ENCODE results near the gene ARHGAP5. TPM values are rescaled to one million over a fixed set of nuclear protein-coding genes. Genes with fewer than 3 reads are reported as not detected.

The ARHGAP5 gene
- total RNA-seq, 4 donors from 2014 or later: 189 to 365 (median 229) TPM

DNA sequence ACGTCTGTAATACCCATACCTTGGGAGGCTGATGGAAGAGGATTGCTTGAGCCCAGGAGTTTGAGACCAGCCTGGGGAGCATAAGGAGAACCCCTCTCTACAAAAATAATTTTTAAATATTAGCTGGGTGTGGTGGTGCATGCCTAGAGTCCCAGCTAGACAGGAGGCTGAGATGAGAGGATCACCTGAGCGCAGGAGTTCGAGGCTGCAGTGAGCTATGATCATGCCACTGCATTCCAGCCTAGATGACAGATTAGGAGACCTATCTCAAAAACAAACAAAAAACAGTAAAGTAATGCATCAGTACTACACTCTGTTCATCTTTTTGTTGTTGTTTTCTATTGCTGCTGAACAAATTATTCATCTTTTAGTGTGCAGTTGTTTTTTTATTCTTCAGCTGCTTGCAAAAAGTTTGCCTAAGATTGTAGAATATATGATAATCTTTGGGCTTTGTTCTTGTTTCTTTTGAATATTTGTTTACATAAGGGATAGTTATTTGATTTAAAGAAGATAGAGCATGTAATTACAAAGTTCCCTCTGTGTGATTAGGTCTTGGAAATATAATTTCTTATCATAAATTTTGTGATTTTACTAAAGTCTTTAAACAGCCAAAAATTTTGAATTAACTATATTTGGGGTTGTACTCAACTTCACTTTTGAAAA, 8.2 kb downstream of the ARHGAP5 start:
- Histone ChIP-seq H3K9me3 (no peaks in the 10 kb centered on the region), H3K27me3 (no peaks in the 10 kb centered on the region), H3K4me3 (replicated peaks in 1 of 3) (no peak overlapping the region), H3K36me3 (no peaks in the 10 kb centered on the region), H3K4me1 (peaks cover 22 to 31% of the 10 kb centered on the region in 2 donors), H3K27ac (no peak overlapping the region)
- 93 to 98% methylated on average over 3 of the region's 3 CpGs for WGBS, 2 donors
- no peak for TF ChIP-seq POLR2A (IDR thresholded peaks at IDR 0.05)
- TF ChIP-seq, protein P1, sequence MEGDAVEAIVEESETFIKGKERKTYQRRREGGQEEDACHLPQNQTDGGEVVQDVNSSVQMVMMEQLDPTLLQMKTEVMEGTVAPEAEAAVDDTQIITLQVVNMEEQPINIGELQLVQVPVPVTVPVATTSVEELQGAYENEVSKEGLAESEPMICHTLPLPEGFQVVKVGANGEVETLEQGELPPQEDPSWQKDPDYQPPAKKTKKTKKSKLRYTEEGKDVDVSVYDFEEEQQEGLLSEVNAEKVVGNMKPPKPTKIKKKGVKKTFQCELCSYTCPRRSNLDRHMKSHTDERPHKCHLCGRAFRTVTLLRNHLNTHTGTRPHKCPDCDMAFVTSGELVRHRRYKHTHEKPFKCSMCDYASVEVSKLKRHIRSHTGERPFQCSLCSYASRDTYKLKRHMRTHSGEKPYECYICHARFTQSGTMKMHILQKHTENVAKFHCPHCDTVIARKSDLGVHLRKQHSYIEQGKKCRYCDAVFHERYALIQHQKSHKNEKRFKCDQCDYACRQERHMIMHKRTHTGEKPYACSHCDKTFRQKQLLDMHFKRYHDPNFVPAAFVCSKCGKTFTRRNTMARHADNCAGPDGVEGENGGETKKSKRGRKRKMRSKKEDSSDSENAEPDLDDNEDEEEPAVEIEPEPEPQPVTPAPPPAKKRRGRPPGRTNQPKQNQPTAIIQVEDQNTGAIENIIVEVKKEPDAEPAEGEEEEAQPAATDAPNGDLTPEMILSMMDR (IDR thresholded peaks at IDR 0.05): no peak
- intact Hi-C loops (cut with DNase I): no loop called here
- no peak for DNase-seq

DNA sequence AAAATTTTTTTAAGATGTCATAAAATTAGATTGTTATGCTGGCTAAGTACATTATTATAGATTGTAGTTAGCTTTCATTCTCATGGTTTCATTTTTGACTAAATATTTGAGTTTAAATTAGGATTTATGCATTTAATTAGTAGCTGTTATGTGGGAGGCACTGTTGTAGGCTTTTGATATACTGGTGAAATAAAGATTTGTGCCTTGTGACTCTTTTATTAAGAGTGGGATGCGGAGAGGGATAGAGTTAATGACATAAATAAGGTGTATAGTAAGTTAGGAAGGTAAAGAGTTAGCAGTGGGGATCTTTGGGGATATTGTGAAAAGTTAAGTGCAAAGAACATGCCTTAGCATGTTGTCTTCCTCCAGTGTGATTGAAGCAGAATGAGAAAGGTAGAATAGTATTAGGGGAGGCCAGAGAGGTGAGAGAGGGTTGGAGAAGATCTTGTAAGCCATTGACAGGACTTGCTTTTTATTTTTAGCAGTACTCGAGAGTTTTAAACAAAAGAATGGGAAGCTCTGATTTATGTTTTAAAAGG, 8.8 kb downstream of the ARHGAP5 start:
- intact Hi-C loops (cut with DNase I): no loop called here
- TF ChIP-seq POLR2A (IDR thresholded peaks at IDR 0.05): no peak
- TF ChIP-seq, protein P1 (IDR thresholded peaks at IDR 0.05): no peak
- DNase-seq: no peak
- 75 to 77% methylated on average over 2 of the region's 2 CpGs for WGBS, 2 donors
- Histone ChIP-seq H3K36me3 (peaks cover under 1 to 2% of the 10 kb centered on the region in 2 donors), H3K27me3 (no peaks in the 10 kb centered on the region), H3K4me1 (peaks cover 22 to 31% of the 10 kb centered on the region in 2 donors), H3K4me3 (replicated peaks in 1 of 3) (no peak overlapping the region), H3K9me3 (no peaks in the 10 kb centered on the region), H3K27ac (no peak overlapping the region)

DNA sequence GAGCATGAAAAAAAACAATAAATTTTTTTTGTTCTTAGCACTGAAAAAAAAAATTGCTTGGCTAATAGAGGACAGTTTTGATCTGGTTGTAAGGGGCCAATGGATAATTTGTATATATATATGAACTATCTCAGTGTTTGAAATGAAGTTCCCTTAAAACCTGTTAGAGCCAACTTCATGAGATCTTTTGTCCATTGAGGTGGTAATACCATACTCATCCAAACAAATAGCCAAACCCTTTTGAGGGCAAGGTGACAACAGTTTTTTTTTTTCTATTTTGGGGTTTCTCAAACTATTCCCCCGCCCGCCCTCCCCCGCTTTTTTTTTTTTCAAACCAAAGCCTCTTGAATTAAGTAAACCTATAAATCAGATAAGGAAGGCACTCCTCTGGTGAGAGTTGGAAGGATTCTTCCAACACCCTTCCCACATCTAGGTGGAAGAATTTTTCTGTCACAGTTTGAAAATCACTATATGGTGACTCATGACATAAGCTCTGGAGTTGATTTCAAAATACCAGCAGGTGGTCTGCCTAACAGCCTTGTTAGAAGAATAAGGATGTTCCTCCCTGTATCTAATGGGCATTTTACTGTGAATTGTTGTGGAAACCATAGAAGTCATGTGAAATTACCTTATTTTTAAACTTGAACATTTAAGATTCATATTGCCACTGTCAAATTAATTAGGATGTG, 10.2 kb downstream of the ARHGAP5 start:
- 83 to 90% methylated on average over 3 of the region's 3 CpGs for WGBS, 2 donors
- no peak overlapping the region for H3K27ac ChIP-seq
- intact Hi-C loops (cut with DNase I): no loop called here

DNA sequence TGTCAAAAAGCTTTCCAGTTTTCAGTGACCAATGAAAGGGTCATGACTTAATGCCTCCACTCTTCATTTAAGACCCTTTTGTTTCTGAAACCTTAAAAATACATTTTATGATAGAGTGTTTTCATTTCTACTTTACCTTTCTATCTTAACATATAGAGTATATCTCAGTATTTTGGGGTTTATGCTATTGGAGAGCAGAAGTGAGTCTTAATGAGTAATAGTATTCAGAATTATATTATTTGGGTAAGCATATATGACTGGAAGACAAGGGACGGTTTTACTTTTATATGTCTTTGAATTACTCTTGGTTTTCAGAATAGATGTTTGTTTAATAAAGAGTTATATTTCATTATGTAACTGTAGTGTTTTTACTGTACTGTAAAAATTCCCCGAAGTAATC, 10.8 kb downstream of the ARHGAP5 start:
- intact Hi-C loops (cut with DNase I): no loop called here
- peaks cover 5 to 10% of the 10 kb centered on the region in 2 donors for H3K36me3 ChIP-seq
- H3K4me1 ChIP-seq: peaks cover 10 to 20% of the 10 kb centered on the region in 2 donors
- no peak overlapping the region for H3K27ac ChIP-seq
- 89 to 90% methylated on average over 2 of the region's 2 CpGs for WGBS, 2 donors
- H3K9me3 ChIP-seq: no peaks in the 10 kb centered on the region
- no peak for DNase-seq
- no peak overlapping the region for H3K4me3 ChIP-seq (replicated peaks in 1 of 3)
- TF ChIP-seq POLR2A (IDR thresholded peaks at IDR 0.05): no peak
- TF ChIP-seq, protein P1 (IDR thresholded peaks at IDR 0.05): no peak
- no peaks in the 10 kb centered on the region for H3K27me3 ChIP-seq

More for the DNA sequence above, 10.2 kb downstream of the ARHGAP5 start:
- Histone ChIP-seq H3K9me3 (no peaks in the 10 kb centered on the region), H3K36me3 (peaks cover 5 to 10% of the 10 kb centered on the region in 2 donors), H3K4me3 (replicated peaks in 1 of 3) (no peak overlapping the region), H3K27me3 (no peaks in the 10 kb centered on the region), H3K4me1 (peaks cover 16 to 26% of the 10 kb centered on the region in 2 donors)
- TF ChIP-seq, protein P1 (IDR thresholded peaks at IDR 0.05): no peak
- DNase-seq: no peak

DNA sequence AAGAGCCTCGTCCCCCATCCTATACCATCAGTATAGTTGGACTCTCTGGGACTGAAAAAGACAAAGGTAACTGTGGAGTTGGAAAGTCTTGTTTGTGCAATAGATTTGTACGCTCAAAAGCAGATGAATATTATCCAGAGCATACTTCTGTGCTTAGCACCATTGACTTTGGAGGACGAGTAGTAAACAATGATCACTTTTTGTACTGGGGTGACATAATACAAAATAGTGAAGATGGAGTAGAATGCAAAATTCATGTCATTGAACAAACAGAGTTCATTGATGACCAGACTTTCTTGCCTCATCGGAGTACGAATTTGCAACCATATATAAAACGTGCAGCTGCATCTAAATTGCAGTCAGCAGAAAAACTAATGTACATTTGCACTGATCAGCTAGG, 13.6 kb downstream of the ARHGAP5 start:
- WGBS, 2 donors: 94 to 97% methylated on average over 6 of the region's 6 CpGs
- no peak overlapping the region for H3K4me3 ChIP-seq (replicated peaks in 1 of 3)
- no peaks in the 10 kb centered on the region for H3K27me3 ChIP-seq
- no peak overlapping the region for H3K27ac ChIP-seq
- no peaks in the 10 kb centered on the region for H3K9me3 ChIP-seq
- H3K4me1 ChIP-seq: peaks cover 5 to 9% of the 10 kb centered on the region in 2 donors
- TF ChIP-seq, protein P1 (IDR thresholded peaks at IDR 0.05): no peak
- TF ChIP-seq POLR2A (IDR thresholded peaks at IDR 0.05): no peak
- peaks cover 5 to 10% of the 10 kb centered on the region in 2 donors for H3K36me3 ChIP-seq
- intact Hi-C loops (cut with DNase I): no loop called here
- no peak for DNase-seq
